T-helper 2 cell treated with Interferon-gamma antibody and Interleukin-4, amounts not matched to agents 5 μg/mL and 100 μg/mL, for 36 hours (primary cell): ENCODE results near the gene PSMD2.
A peak's percentile ranks its signal among the peaks of the same experiment; 100 is the strongest.
"Not testable (repeated sequence)": the region's sequence is repeated elsewhere in the genome, so short reads cannot be mapped to it uniquely, and the experiment has no call there.

Experiments
- DNase-seq: peaks from one replicate; pipeline ENCODE4 v3.0.0; 2021; ENCODE audit warnings: low spot score
- H3K27ac Mint-ChIP-seq: one replicate; pipeline ENCODE4 v1.8.0; 2021; ENCODE audit warnings: mild to moderate bottlenecking, mixed read lengths
- H3K27me3 Mint-ChIP-seq: one replicate; pipeline ENCODE4 v1.8.0; 2021; ENCODE audit warnings: low read depth, mixed read lengths
- H3K36me3 Mint-ChIP-seq: one replicate; pipeline ENCODE4 v1.8.0; 2021; ENCODE audit warnings: low read depth, mixed read lengths
- H3K4me1 Mint-ChIP-seq: one replicate; pipeline ENCODE4 v1.8.0; 2021; ENCODE audit warnings: low read depth, mixed read lengths
- H3K4me3 Mint-ChIP-seq: one replicate; pipeline ENCODE4 v1.8.0; 2022; ENCODE audit warnings: mild to moderate bottlenecking, moderate library complexity, mixed read lengths
- H3K9me3 Mint-ChIP-seq: one replicate; pipeline ENCODE4 v1.8.0; 2021; ENCODE audit warnings: mixed read lengths

The PSMD2 gene

DNA sequence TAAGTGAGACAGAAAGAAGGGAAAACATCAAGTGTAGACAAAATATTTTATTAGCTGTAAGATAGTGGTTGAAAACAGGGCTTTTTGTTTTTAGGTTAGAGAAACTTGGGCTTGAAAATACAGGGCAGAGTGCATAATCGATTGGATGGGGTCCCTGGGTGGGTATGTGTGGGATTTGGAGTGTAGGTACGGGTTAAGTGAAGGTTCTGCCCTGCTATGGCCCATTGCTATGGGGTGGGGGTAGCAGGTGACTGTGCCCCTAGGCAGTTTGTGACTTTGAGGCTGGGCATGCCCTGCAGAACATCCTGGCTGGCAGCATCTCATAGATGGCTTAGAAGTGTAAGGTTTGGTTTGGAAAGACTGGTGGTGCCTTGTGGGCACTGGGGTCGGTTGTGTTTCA lies 34.7 kb downstream of the PSMD2 start:
- H3K27me3 Mint-ChIP-seq = no peaks in the 10 kb centered on the region
- H3K4me1 Mint-ChIP-seq = peaks cover 50% of the 10 kb centered on the region
- peak overlapping the region; percentile 39 for H3K4me3 Mint-ChIP-seq
- peak overlapping the region; percentile 80 for H3K27ac Mint-ChIP-seq
- DNase-seq = no peak
- peaks cover 54% of the 10 kb centered on the region for H3K36me3 Mint-ChIP-seq
- no peaks in the 10 kb centered on the region for H3K9me3 Mint-ChIP-seq

DNA sequence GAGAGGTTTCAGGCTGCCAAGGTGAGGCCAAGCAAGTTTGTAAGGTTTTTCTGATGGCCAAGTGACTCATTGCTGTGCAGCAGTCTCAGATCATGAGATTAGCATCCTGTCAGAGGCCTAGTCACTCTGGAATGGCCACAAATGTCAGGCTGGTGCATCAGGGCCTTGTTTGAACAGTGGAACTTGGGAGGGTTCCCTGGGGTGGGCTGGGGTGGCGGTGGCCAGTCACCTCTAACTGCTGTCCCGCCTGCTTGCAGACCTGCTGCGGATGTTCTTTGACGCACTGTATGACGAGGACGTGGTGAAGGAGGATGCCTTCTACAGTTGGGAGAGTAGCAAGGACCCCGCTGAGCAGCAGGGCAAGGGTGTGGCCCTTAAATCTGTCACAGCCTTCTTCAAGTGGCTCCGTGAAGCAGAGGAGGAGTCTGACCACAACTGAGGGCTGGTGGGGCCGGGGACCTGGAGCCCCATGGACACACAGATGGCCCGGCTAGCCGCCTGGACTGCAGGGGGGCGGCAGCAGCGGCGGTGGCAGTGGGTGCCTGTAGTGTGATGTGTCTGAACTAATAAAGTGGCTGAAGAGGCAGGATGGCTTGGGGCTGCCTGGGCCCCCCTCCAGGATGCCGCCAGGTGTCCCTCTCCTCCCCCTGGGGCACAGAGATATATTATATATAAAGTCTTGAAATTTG lies 35.6 kb downstream of the PSMD2 start:
- peaks cover 47% of the 10 kb centered on the region for H3K36me3 Mint-ChIP-seq
- no peaks in the 10 kb centered on the region for H3K27me3 Mint-ChIP-seq
- peak overlapping the region; percentile 80 for H3K27ac Mint-ChIP-seq
- DNase-seq = peak; percentile 67
- H3K9me3 Mint-ChIP-seq = no peaks in the 10 kb centered on the region
- peaks cover 49% of the 10 kb centered on the region for H3K4me1 Mint-ChIP-seq
- peak overlapping the region; percentile 37 for H3K4me3 Mint-ChIP-seq

DNA sequence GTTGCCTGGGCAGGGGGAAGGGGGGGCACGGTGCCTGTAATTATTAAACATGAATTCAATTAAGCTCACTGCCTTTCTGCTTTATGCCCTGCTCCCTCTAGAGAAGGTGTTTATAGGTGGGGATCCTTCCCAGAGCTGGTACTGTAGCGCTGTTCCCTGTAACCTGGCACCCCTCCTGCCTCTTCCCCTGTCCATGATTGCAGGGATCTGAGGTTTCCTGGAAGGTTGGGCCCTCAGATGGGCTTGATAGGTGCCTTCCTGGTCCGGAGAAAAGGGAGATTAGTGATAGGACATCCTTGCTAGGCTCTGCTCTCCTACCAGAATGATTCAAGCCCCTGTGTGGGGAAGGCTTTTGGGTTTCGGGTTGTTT lies 36.2 kb downstream of the PSMD2 start:
- Mint-ChIP-seq H3K4me1 (peaks cover 49% of the 10 kb centered on the region), H3K27ac (peak overlapping the region; percentile 85), H3K27me3 (no peaks in the 10 kb centered on the region), H3K9me3 (no peaks in the 10 kb centered on the region), H3K36me3 (peaks cover 43% of the 10 kb centered on the region), H3K4me3 (peak overlapping the region; percentile 64)
- no peak for DNase-seq

DNA sequence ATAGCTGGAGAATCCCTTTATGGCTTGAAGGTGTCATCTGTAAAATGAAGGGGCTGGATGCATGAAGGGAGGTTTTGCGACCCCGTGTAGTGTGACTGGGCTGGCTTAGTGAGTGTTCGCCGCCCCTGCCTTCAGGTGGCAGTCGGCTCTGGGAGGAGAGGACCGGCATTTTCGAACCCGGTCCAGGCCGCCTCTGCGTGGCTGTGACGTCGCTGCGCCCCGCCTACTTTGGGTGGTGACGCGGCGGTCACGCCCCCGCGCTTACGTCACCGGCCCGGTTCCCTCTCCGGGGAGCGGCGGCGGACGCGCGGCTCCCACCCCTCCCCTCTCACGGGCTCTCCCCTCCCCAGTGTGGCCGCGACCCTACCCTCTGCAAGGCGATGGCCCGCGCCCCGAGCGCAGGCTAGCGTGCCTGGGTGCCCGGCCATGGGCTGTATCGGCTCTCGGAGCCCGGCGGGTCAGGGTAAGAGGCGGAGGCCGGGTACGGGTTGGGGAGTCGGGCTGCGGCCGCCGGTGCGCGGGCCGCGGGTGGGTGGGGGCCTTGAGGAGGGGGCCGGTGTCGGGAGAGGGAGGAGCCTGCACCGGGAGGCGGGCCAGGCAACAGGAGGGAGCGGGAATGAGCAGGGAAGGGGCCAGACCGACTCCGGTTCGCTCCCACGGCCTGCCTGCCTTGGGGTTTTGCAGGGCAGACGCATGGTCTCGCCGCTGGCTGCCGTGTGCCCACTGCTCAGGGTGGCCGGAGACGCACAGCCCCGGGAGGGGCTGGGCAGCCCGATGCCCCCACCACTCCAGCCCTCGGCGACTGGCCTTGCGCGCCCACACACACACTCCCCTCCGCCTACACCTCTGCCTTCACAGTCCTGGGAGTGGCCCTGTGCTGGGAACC lies 36.9 kb downstream of the PSMD2 start:
- Mint-ChIP-seq H3K4me3 (peak overlapping the region; percentile 89), H3K9me3 (no peaks in the 10 kb centered on the region), H3K4me1 (peaks cover 48% of the 10 kb centered on the region), H3K27me3 (no peaks in the 10 kb centered on the region), H3K36me3 (peaks cover 40% of the 10 kb centered on the region), H3K27ac (peak overlapping the region; percentile 90)
- peak; percentile 85 for DNase-seq

DNA sequence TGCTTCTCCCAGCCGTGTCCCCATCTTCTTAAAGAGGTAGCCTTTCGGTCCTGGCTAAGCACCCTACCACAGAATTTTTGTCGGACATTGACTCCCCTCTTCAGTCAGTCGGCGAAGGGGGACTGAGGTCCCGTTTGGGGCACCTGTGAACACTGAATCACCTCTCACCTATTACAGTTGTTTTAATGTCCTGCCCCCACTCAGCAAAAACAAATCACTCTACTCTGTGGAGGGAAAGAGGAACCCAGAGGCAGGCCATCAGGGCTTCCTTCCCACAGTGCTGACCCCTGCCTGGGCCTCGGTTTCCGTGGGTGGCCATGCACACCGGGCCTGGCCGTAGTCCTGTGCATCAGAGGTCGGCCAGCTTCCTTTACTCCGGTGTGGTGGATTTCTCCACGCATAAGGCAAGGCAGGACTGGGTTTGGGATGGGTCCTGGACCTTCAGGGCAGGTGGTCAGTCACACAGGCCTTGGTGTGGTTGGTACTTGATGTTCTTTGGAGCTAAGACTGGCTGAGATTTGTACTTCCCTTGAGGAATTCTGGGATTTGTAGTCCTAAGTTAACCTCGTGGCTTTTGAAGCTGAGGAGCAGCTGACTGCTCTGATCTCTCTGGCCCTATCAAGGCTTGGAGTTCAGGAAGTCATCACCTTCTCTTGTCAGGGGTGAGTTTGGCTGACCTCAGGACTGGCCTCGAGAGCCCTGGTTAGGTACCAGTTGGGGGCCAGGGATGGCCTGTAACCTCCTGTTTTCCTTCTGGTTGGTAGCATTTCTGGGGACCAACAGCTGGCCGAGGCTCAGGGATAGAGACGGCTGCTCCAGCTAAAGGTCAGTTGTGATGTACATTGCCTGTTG lies 37.7 kb downstream of the PSMD2 start:
- H3K27me3 Mint-ChIP-seq = no peaks in the 10 kb centered on the region
- H3K9me3 Mint-ChIP-seq = no peaks in the 10 kb centered on the region
- peak overlapping the region; percentile 90 for H3K27ac Mint-ChIP-seq
- H3K4me1 Mint-ChIP-seq = peaks cover 45% of the 10 kb centered on the region
- H3K36me3 Mint-ChIP-seq = peaks cover 31% of the 10 kb centered on the region
- peak overlapping the region; percentile 89 for H3K4me3 Mint-ChIP-seq
- DNase-seq = no peak

DNA sequence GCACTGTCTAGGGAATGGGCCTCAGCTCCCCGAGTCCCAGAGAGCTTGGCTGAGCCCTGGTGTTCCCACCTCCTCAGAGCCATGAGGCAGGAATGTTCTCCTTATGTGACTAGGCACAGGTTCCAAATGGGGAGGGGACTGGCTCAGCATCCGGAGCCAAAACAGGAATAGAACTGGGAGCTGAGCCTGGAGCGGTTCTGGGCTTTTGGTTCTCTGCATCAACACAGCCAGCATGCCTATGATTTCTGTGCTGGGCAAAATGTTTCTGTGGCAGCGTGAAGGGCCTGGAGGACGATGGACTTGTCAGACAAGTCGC lies 38.3 kb downstream of the PSMD2 start, which contains the start of gene FAM131A:
Gene FAM131A (plus strand): TSS at position 202 of the 316 bp plus-strand sequence. CDS start 31 bp downstream, at position 233.
- no peaks in the 10 kb centered on the region for H3K27me3 Mint-ChIP-seq
- H3K27ac Mint-ChIP-seq = peak within 1 kb of the TSS; percentile 90
- H3K4me1 Mint-ChIP-seq = peaks cover 42% of the 10 kb centered on the region
- H3K36me3 Mint-ChIP-seq = peaks cover 25% of the 10 kb centered on the region
- no peak for DNase-seq
- H3K4me3 Mint-ChIP-seq = peak within 1 kb of the TSS; percentile 89
- H3K9me3 Mint-ChIP-seq = no peaks in the 10 kb centered on the region

- no peak overlapping the region for H3K27ac Mint-ChIP-seq
- H3K9me3 Mint-ChIP-seq = no peaks in the 10 kb centered on the region
- no peaks in the 10 kb centered on the region for H3K27me3 Mint-ChIP-seq
- no peak for DNase-seq
- peak overlapping the region; percentile 8 for H3K4me3 Mint-ChIP-seq
- H3K36me3 Mint-ChIP-seq = peaks cover 19% of the 10 kb centered on the region
- H3K4me1 Mint-ChIP-seq = peaks cover 36% of the 10 kb centered on the region
Observed at GRCh38 chr3:184337981-184338380, 38.9 kb downstream of the PSMD2 start.

DNA sequence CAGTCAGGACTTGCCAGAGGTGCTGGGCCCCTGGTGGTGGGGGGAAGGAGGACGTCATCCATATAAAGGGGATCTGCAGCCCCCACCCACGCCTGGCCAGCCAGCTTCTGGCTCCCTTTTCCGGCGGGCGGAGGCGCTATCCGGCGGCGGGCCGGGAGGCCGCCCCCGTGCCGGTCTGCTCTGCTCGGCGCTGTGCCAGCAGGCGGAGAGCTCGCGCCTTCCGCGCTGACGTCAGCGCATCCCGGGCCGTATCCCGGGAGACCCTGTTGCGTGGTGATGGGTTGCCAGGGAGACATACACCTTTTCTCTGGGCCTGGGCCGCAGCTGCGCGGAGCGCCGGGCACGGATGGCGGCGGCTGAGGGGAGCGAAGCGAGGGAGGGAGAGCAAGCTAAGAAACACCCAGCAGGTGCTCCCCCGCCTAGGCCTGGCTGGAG lies 39.5 kb downstream of the PSMD2 start:
- Mint-ChIP-seq H3K27ac (no peak overlapping the region), H3K36me3 (peaks cover 13% of the 10 kb centered on the region), H3K4me1 (peaks cover 30% of the 10 kb centered on the region), H3K9me3 (no peaks in the 10 kb centered on the region), H3K27me3 (no peaks in the 10 kb centered on the region), H3K4me3 (no peak overlapping the region)
- DNase-seq = no peak

DNA sequence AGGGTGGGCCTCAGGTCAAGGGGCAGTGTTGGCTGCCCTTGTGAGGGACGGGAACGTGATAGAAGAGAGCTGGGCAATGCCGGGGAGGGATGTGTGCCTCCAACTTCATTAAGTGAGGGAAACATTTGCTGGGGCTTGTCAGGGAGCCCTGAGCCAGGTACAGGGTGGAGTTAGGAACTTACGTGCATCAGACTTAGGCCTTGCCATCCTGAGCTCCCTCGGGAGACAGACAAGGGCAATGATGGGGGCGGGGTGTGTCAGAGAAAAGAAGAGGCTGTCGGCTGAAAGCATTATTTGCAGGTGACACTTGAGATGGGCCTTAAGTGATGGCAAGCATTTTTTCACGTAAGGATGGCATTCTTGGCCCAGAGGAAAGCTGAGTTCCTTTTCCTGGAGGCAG lies 40.0 kb downstream of the PSMD2 start:
- Mint-ChIP-seq H3K36me3 (peaks cover 9% of the 10 kb centered on the region), H3K27ac (no peak overlapping the region), H3K27me3 (no peaks in the 10 kb centered on the region), H3K9me3 (no peaks in the 10 kb centered on the region), H3K4me1 (peaks cover 25% of the 10 kb centered on the region), H3K4me3 (no peak overlapping the region)
- no peak for DNase-seq

GRCh38 chr3:184339451-184340135 lies 40.6 kb downstream of the PSMD2 start:
- H3K27me3 Mint-ChIP-seq, DNase-seq, H3K4me3 Mint-ChIP-seq, H3K9me3 Mint-ChIP-seq, H3K36me3 Mint-ChIP-seq, H3K27ac Mint-ChIP-seq: not testable (repeated sequence)
- H3K4me1 Mint-ChIP-seq = peaks cover 19% of the 10 kb centered on the region

GRCh38 chr3:184341925-184342324 lies 42.9 kb downstream of the PSMD2 start:
- Mint-ChIP-seq H3K27me3 (no peaks in the 10 kb centered on the region), H3K4me3 (no peak overlapping the region), H3K9me3 (no peaks in the 10 kb centered on the region), H3K27ac (no peak overlapping the region), H3K4me1 (peaks cover 6% of the 10 kb centered on the region), H3K36me3 (no peaks in the 10 kb centered on the region)
- DNase-seq = no peak

- H3K27me3 Mint-ChIP-seq = no peaks in the 10 kb centered on the region
- peaks cover 4% of the 10 kb centered on the region for H3K4me1 Mint-ChIP-seq
- H3K27ac Mint-ChIP-seq = no peak overlapping the region
- no peaks in the 10 kb centered on the region for H3K36me3 Mint-ChIP-seq
- no peak for DNase-seq
- no peaks in the 10 kb centered on the region for H3K9me3 Mint-ChIP-seq
- no peak overlapping the region for H3K4me3 Mint-ChIP-seq
Observed at GRCh38 chr3:184343200-184343876, 44.3 kb downstream of the PSMD2 start.
